Measurements from ENCODE around the gene PLCH1. TPM values are rescaled to one million over a fixed set of nuclear protein-coding genes. Genes with fewer than 3 reads are reported as not detected.

Gene PLCH1
- total and polyA plus RNA-seq, 7 experiments from 2014 or later, result 0.56 TPM; not detected in 6

DNA sequence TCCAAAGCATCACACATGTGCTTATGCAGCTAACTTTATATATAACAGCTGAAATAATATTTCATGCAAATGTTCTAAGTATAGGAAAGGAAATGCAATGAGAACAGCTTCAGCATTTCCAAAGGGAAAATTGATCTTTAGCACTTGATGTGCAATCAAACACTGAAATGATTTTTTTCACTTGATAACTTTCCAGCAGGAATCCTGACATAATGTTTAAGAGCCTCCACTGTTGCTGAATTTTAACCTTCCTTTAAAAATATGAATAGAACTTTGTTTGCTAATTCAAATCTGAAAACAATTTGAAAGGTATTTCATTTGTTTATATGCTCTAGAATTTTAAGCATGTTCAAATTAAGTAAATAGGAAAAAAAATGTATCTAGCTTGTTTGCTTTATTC lies 354.5 kb downstream of the PLCH1 start:
- Mint-ChIP-seq H3K27ac (no peak overlapping the region), H3K4me1 (no peaks in the 10 kb centered on the region), H3K27me3 (peaks cover 0 to 14% (median 5%) of the 10 kb centered on the region in 5 donors), H3K36me3 (no peaks in the 10 kb centered on the region), H3K9me3 (peaks cover 0 to 5% (median 0%) of the 10 kb centered on the region in 11 donors), H3K4me3 (no peak overlapping the region)
- Histone ChIP-seq H3K4me3 (ENCODE audit: low read length) (no peak overlapping the region), H3K9me3 (ENCODE audit: control insufficient read depth in 2 of 3, low read length in 3 of 3) (no peaks in the 10 kb centered on the region), H3K27me3 (ENCODE audit: control insufficient read depth in 2 of 2, insufficient read depth in 2 of 2, low read length in 2 of 2) (no peaks in the 10 kb centered on the region), H3K27ac (ENCODE audit: low read depth, low read length) (no peak overlapping the region), H3K36me3 (ENCODE audit: control insufficient read depth in 2 of 3, insufficient read depth in 3 of 3, low read length in 3 of 3) (no peaks in the 10 kb centered on the region), H3K4me1 (ENCODE audit: control insufficient read depth in 2 of 2, insufficient read depth in 2 of 2, low read length in 2 of 2) (no peaks in the 10 kb centered on the region)
- intact Hi-C loops (cut with micrococcal nuclease), result no loop called here
- no peak for ATAC-seq
- POLR2A ChIA-PET, result no interaction called here
- DNase-seq, result no peak
- CTCF ChIA-PET, result no interaction called here

- no peak overlapping the region for H3K4me3 Mint-ChIP-seq
- no peaks in the 10 kb centered on the region for H3K36me3 Mint-ChIP-seq
- H3K27me3 ChIP-seq (ENCODE audit: control insufficient read depth in 2 of 2, insufficient read depth in 2 of 2, low read length in 2 of 2), result no peaks in the 10 kb centered on the region
- CTCF ChIA-PET, result no interaction called here
- H3K27ac Mint-ChIP-seq, result no peak overlapping the region
- ATAC-seq (no peak), DNase-seq (no peak)
- H3K27ac ChIP-seq (ENCODE audit: low read depth, low read length), result no peak overlapping the region
- H3K27me3 Mint-ChIP-seq, result peaks cover 0 to 14% (median 5%) of the 10 kb centered on the region in 5 donors
- H3K9me3 Mint-ChIP-seq, result no peaks in the 10 kb centered on the region
- H3K4me3 ChIP-seq (ENCODE audit: low read length), result no peak overlapping the region
- POLR2A ChIA-PET, result no interaction called here
- intact Hi-C loops (cut with micrococcal nuclease), result no loop called here
- H3K9me3 ChIP-seq (ENCODE audit: control insufficient read depth in 2 of 3, low read length in 3 of 3), result no peaks in the 10 kb centered on the region
- H3K4me1 Mint-ChIP-seq, result no peaks in the 10 kb centered on the region
- no peaks in the 10 kb centered on the region for H3K36me3 ChIP-seq (ENCODE audit: control insufficient read depth in 2 of 3, insufficient read depth in 3 of 3, low read length in 3 of 3)
- no peaks in the 10 kb centered on the region for H3K4me1 ChIP-seq (ENCODE audit: control insufficient read depth in 2 of 2, insufficient read depth in 2 of 2, low read length in 2 of 2)
Observed at GRCh38 chr3:155388417-155388816, 356.5 kb downstream of the PLCH1 start.

DNA sequence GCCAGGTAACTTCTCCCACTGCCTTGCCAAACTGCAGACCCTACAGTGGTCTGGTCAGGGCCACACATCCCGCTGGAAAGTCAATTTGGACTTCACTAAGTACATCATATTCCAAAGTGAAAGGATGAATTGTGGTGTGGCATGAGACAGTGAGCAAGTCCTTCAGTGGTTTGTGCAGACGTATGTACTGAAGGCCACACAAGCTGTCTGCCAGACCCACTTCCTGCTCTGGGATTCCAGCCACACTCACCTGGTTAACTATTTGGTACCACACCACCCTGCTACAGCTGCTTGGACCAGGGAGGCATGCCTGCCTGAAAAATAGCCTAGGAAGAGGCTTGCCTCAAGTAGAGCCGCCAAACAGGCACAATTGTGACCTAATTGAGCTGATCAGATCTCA lies 357.3 kb downstream of the PLCH1 start:
- ChIA-PET POLR2A (no interaction called here), CTCF (no interaction called here)
- ATAC-seq (no peak), DNase-seq (no peak)
- Mint-ChIP-seq H3K4me3 (no peak overlapping the region), H3K27me3 (peaks cover 0 to 14% (median 5%) of the 10 kb centered on the region in 5 donors), H3K27ac (no peak overlapping the region), H3K9me3 (peaks cover 0 to 1% (median 0%) of the 10 kb centered on the region in 11 donors), H3K36me3 (no peaks in the 10 kb centered on the region), H3K4me1 (no peaks in the 10 kb centered on the region)
- Histone ChIP-seq H3K9me3 (ENCODE audit: control insufficient read depth in 2 of 3, low read length in 3 of 3) (no peaks in the 10 kb centered on the region), H3K36me3 (ENCODE audit: control insufficient read depth in 2 of 3, insufficient read depth in 3 of 3, low read length in 3 of 3) (no peaks in the 10 kb centered on the region), H3K4me1 (ENCODE audit: control insufficient read depth in 2 of 2, insufficient read depth in 2 of 2, low read length in 2 of 2) (no peaks in the 10 kb centered on the region), H3K4me3 (ENCODE audit: low read length) (no peak overlapping the region), H3K27ac (ENCODE audit: low read depth, low read length) (no peak overlapping the region), H3K27me3 (ENCODE audit: control insufficient read depth in 2 of 2, insufficient read depth in 2 of 2, low read length in 2 of 2) (no peaks in the 10 kb centered on the region)
- intact Hi-C loops (cut with micrococcal nuclease), result no loop called here

GRCh38 chr3:155386919-155387318 lies 358.0 kb downstream of the PLCH1 start:
- Mint-ChIP-seq H3K4me3 (no peak overlapping the region), H3K36me3 (no peaks in the 10 kb centered on the region), H3K27me3 (peaks cover 0 to 14% (median 5%) of the 10 kb centered on the region in 5 donors), H3K27ac (no peak overlapping the region), H3K4me1 (no peaks in the 10 kb centered on the region), H3K9me3 (peaks cover 0 to 1% (median 0%) of the 10 kb centered on the region in 11 donors)
- no peak overlapping the region for H3K27ac ChIP-seq (ENCODE audit: low read depth, low read length)
- H3K9me3 ChIP-seq (ENCODE audit: control insufficient read depth in 2 of 3, low read length in 3 of 3), result no peaks in the 10 kb centered on the region
- no peaks in the 10 kb centered on the region for H3K36me3 ChIP-seq (ENCODE audit: control insufficient read depth in 2 of 3, insufficient read depth in 3 of 3, low read length in 3 of 3)
- H3K27me3 ChIP-seq (ENCODE audit: control insufficient read depth in 2 of 2, insufficient read depth in 2 of 2, low read length in 2 of 2), result no peaks in the 10 kb centered on the region
- ChIA-PET CTCF (no interaction called here), POLR2A (no interaction called here)
- H3K4me3 ChIP-seq (ENCODE audit: low read length), result no peak overlapping the region
- no peak for ATAC-seq
- DNase-seq, result no peak
- H3K4me1 ChIP-seq (ENCODE audit: control insufficient read depth in 2 of 2, insufficient read depth in 2 of 2, low read length in 2 of 2), result no peaks in the 10 kb centered on the region
- intact Hi-C loops (cut with micrococcal nuclease), result no loop called here

GRCh38 chr3:155385896-155386625 lies 358.8 kb downstream of the PLCH1 start:
- ChIA-PET POLR2A (no interaction called here), CTCF (no interaction called here)
- Mint-ChIP-seq H3K27me3 (peaks cover 0 to 14% (median 5%) of the 10 kb centered on the region in 5 donors), H3K36me3 (no peaks in the 10 kb centered on the region), H3K9me3 (peaks cover 0 to 1% (median 0%) of the 10 kb centered on the region in 11 donors), H3K4me1 (no peaks in the 10 kb centered on the region), H3K27ac (no peak overlapping the region), H3K4me3 (no peak overlapping the region)
- DNase-seq, result no peak
- H3K27ac ChIP-seq (ENCODE audit: low read depth, low read length), result no peak overlapping the region
- no peak overlapping the region for H3K4me3 ChIP-seq (ENCODE audit: low read length)
- ATAC-seq, result no peak
- H3K9me3 ChIP-seq (ENCODE audit: control insufficient read depth in 2 of 3, low read length in 3 of 3), result no peaks in the 10 kb centered on the region
- no peaks in the 10 kb centered on the region for H3K36me3 ChIP-seq (ENCODE audit: control insufficient read depth in 2 of 3, insufficient read depth in 3 of 3, low read length in 3 of 3)
- intact Hi-C loops (cut with micrococcal nuclease), result no loop called here
- no peaks in the 10 kb centered on the region for H3K27me3 ChIP-seq (ENCODE audit: control insufficient read depth in 2 of 2, insufficient read depth in 2 of 2, low read length in 2 of 2)
- H3K4me1 ChIP-seq (ENCODE audit: control insufficient read depth in 2 of 2, insufficient read depth in 2 of 2, low read length in 2 of 2), result no peaks in the 10 kb centered on the region

GRCh38 chr3:155382396-155383042 lies 362.4 kb downstream of the PLCH1 start:
- H3K27me3 ChIP-seq (ENCODE audit: control insufficient read depth in 2 of 2, insufficient read depth in 2 of 2, low read length in 2 of 2), result no peaks in the 10 kb centered on the region
- intact Hi-C loops (cut with micrococcal nuclease), result loop anchor here in 1 of 2 donors (1.0 kb wide), 1 partner anchor 320 kb away; no protein-coding TSS in a partner anchor
- H3K4me3 ChIP-seq (ENCODE audit: low read length), result no peak overlapping the region
- Mint-ChIP-seq H3K9me3 (peaks cover 0 to 1% (median 0%) of the 10 kb centered on the region in 11 donors), H3K4me3 (no peak overlapping the region), H3K27ac (no peak overlapping the region), H3K36me3 (no peaks in the 10 kb centered on the region), H3K4me1 (no peaks in the 10 kb centered on the region), H3K27me3 (peaks cover 0 to 18% (median 4%) of the 10 kb centered on the region in 5 donors)
- ChIA-PET CTCF (no interaction called here), POLR2A (no interaction called here)
- no peak for DNase-seq
- no peaks in the 10 kb centered on the region for H3K36me3 ChIP-seq (ENCODE audit: control insufficient read depth in 2 of 3, insufficient read depth in 3 of 3, low read length in 3 of 3)
- H3K27ac ChIP-seq (ENCODE audit: low read depth, low read length), result no peak overlapping the region
- no peaks in the 10 kb centered on the region for H3K9me3 ChIP-seq (ENCODE audit: control insufficient read depth in 2 of 3, low read length in 3 of 3)
- no peaks in the 10 kb centered on the region for H3K4me1 ChIP-seq (ENCODE audit: control insufficient read depth in 2 of 2, insufficient read depth in 2 of 2, low read length in 2 of 2)
- ATAC-seq, result no peak

DNA sequence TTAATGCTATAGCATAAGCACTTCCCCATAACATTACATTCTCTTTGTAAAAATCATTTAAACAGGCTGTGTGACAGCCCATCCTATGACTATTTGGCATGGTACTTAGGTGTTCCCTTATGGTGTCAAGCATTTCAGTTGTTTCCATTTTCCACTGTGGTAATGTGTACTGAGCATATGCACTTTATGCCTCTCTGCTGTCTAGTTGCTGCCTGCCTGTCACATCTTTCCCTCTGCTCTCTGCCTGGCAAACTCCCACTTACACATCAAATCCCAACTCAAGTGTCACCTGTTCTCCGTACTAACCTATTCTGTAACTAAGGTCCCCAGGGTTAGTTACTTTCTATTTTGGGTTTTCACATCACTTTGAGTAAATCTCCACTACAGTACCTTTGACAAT lies 367.0 kb downstream of the PLCH1 start:
- no peaks in the 10 kb centered on the region for H3K36me3 Mint-ChIP-seq
- CTCF ChIA-PET, result no interaction called here
- H3K4me3 Mint-ChIP-seq, result no peak overlapping the region
- DNase-seq (no peak), ATAC-seq (no peak)
- H3K9me3 Mint-ChIP-seq, result peaks cover 0 to 3% (median 0%) of the 10 kb centered on the region in 11 donors
- H3K4me1 ChIP-seq (ENCODE audit: control insufficient read depth in 2 of 2, insufficient read depth in 2 of 2, low read length in 2 of 2), result no peaks in the 10 kb centered on the region
- no peaks in the 10 kb centered on the region for H3K27me3 ChIP-seq (ENCODE audit: control insufficient read depth in 2 of 2, insufficient read depth in 2 of 2, low read length in 2 of 2)
- intact Hi-C loops (cut with micrococcal nuclease), result no loop called here
- H3K27ac Mint-ChIP-seq, result no peak overlapping the region
- H3K27ac ChIP-seq (ENCODE audit: low read depth, low read length), result no peak overlapping the region
- no peaks in the 10 kb centered on the region for H3K36me3 ChIP-seq (ENCODE audit: control insufficient read depth in 2 of 3, insufficient read depth in 3 of 3, low read length in 3 of 3)
- no peaks in the 10 kb centered on the region for H3K4me1 Mint-ChIP-seq
- peaks cover 0 to 5% (median 3%) of the 10 kb centered on the region in 5 donors for H3K27me3 Mint-ChIP-seq
- no peak overlapping the region for H3K4me3 ChIP-seq (ENCODE audit: low read length)
- POLR2A ChIA-PET, result no interaction called here
- H3K9me3 ChIP-seq (ENCODE audit: control insufficient read depth in 2 of 3, low read length in 3 of 3), result no peaks in the 10 kb centered on the region
